Thoracic aorta (tissue), 2 donors: ENCODE measurements around the gene NYAP2. TPM values are rescaled to one million over a fixed set of nuclear protein-coding genes. Genes with fewer than 3 reads are reported as not detected.
A peak's percentile ranks its signal among the peaks of the same experiment; 100 is the strongest.

Experiments used
- ATAC-seq: fragments of 150-250 bp; one replicate; pipeline ENCODE4 v1.8.0; 2017; ENCODE audit warnings: low read depth; ENCODE audit not compliant: insufficient number of reproducible peaks, low FRiP score
- DNase-seq: peaks from one replicate; pipeline ENCODE4 v3.0.0-alpha.2; 2020; ENCODE audit warnings: low spot score
- H3K27ac ChIP-seq, 2 donors: fragments of 200-600 bp; sonication (generic); 1 replicate in 1 of 2; 2 replicates in 1 of 2; pipeline ENCODE4 v1.5.1; 2016; ENCODE audit warnings: mild to moderate bottlenecking in 2 of 2, moderate library complexity in 2 of 2
- H3K27me3 ChIP-seq: fragments of 200-600 bp; sonication (generic); replicated peaks from 2 replicates; pipeline ENCODE4 v1.6.0; 2016; ENCODE audit warnings: mild to moderate bottlenecking; ENCODE audit not compliant: insufficient read depth
- H3K36me3 ChIP-seq: fragments of 200-600 bp; sonication (generic); one replicate; pipeline ENCODE4 v1.5.1; 2016
- H3K4me1 ChIP-seq, 2 donors: fragments of 200-600 bp; sonication (generic); 1 replicate in 1 of 2; 2 replicates in 1 of 2; pipeline versions ENCODE4 v1.5.1 to v1.6.0; 2016; ENCODE audit warnings: low read depth in 2 of 2, mild to moderate bottlenecking in 1 of 2; ENCODE audit not compliant: control insufficient read depth in 1 of 2
- H3K4me3 ChIP-seq: fragments of 200-600 bp; sonication (generic); 2 replicates; pipeline ENCODE4 v1.5.1; 2016; ENCODE audit warnings: mild to moderate bottlenecking
- H3K9me3 ChIP-seq: fragments of 200-600 bp; sonication (generic); 2 replicates; pipeline ENCODE4 v1.5.1; 2016
- total RNA-seq, 2 donors: library from RNA; depleted of rRNA; stranded (reverse); fragments of >200 nt; gene quantifications; one replicate each; pipeline versions ENCODE4 v1.1.0 to v1.2.3, GENCODE V29; 2016
- TF ChIP-seq, protein P1 (sequence below): fragments of 200-600 bp; sonication (generic); IDR thresholded peaks from one replicate; pipeline ENCODE4 v1.5.1; 2019; ENCODE audit warnings: antibody characterized with exemption

The NYAP2 gene
- total RNA-seq, 2 donors from 2014 or later: 0.14 TPM; not detected in 1

DNA sequence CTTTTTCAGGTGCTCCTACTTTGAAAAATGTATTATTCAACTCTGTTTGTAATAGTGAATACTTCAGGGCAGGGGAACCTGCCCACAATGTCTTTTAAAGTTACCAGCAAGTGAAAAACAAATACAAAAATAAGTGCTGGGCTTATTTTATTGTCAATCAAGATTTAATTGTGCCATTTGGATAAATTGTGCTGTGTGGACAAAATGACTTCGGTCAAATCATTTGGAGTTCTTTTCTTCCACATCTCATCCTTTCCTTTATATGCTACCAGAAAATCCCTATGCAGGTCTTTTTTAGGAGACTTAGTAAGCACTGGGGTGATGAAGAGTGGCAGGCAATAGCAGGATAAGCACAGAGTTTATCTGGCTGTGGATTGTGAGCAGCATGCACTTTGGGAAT, 63.9 kb downstream of the NYAP2 start:
- no peak overlapping the region for H3K27ac ChIP-seq
- ATAC-seq (no peak), DNase-seq (no peak)
- no peak overlapping the region for H3K4me3 ChIP-seq
- no peaks in the 10 kb centered on the region for H3K4me1 ChIP-seq
- no peaks in the 10 kb centered on the region for H3K27me3 ChIP-seq
- TF ChIP-seq, protein P1, sequence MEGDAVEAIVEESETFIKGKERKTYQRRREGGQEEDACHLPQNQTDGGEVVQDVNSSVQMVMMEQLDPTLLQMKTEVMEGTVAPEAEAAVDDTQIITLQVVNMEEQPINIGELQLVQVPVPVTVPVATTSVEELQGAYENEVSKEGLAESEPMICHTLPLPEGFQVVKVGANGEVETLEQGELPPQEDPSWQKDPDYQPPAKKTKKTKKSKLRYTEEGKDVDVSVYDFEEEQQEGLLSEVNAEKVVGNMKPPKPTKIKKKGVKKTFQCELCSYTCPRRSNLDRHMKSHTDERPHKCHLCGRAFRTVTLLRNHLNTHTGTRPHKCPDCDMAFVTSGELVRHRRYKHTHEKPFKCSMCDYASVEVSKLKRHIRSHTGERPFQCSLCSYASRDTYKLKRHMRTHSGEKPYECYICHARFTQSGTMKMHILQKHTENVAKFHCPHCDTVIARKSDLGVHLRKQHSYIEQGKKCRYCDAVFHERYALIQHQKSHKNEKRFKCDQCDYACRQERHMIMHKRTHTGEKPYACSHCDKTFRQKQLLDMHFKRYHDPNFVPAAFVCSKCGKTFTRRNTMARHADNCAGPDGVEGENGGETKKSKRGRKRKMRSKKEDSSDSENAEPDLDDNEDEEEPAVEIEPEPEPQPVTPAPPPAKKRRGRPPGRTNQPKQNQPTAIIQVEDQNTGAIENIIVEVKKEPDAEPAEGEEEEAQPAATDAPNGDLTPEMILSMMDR: no peak
- H3K36me3 ChIP-seq: no peaks in the 10 kb centered on the region
- no peaks in the 10 kb centered on the region for H3K9me3 ChIP-seq

DNA sequence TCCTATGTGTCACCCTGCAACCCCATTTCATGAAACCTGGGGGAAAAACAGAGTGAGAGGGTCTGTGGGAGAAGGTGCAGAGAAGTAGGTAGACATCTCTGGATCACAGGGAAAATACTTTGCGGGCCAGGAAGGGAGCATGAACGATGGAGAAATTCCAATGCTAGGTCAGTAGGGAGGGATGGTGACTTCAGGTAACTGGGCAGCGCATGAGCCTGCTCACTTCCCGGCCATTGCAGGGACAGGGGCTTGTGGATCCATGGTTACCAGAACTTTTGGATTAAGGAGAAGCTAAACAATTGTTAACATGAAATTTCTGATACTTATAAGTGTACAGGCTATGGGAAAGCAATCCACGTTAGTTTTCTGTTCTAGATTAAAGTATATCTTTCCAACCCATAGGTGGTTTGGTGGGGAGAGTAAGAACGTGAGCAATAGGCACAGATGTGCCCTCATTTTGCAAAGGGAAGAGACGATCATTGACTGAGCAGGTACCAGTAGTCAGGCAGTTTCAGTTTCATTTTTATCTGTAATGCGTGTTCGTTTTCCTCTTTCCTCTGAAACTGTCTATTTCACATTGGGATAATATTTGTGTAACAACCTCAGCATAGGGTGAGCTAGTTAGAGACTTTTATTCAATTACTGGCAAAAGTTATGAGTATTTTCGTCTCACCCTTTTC, 65.0 kb downstream of the NYAP2 start:
- DNase-seq (no peak), ATAC-seq (no peak)
- Histone ChIP-seq H3K27ac (no peak overlapping the region), H3K9me3 (no peaks in the 10 kb centered on the region), H3K36me3 (no peaks in the 10 kb centered on the region), H3K4me3 (peak overlapping the region; percentile 2), H3K27me3 (no peaks in the 10 kb centered on the region), H3K4me1 (no peaks in the 10 kb centered on the region)
- TF ChIP-seq, protein P1: no peak

DNA sequence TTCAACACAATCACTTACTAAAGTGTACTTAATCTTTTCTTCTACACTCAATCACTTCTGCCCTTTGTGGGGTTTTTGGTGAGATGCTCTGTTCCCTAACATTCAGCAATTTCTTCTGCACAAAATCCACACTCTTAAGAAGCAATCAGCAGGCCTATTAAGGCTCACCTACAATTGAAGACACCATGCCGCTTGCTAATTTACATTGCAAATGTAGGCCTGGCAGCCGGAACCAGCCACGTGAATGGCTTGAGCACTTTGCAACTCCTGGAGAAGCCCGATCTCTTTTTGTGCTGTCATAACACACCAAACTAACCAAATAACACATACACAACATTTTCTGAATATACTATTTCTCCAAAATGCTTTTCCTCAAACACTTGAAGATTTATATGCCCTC, 66.3 kb downstream of the NYAP2 start:
- DNase-seq (no peak), ATAC-seq (no peak)
- H3K27ac ChIP-seq: no peak overlapping the region
- no peaks in the 10 kb centered on the region for H3K4me1 ChIP-seq
- H3K27me3 ChIP-seq: no peaks in the 10 kb centered on the region
- H3K4me3 ChIP-seq: no peak overlapping the region
- TF ChIP-seq, protein P1: no peak
- H3K36me3 ChIP-seq: no peaks in the 10 kb centered on the region
- no peaks in the 10 kb centered on the region for H3K9me3 ChIP-seq

DNA sequence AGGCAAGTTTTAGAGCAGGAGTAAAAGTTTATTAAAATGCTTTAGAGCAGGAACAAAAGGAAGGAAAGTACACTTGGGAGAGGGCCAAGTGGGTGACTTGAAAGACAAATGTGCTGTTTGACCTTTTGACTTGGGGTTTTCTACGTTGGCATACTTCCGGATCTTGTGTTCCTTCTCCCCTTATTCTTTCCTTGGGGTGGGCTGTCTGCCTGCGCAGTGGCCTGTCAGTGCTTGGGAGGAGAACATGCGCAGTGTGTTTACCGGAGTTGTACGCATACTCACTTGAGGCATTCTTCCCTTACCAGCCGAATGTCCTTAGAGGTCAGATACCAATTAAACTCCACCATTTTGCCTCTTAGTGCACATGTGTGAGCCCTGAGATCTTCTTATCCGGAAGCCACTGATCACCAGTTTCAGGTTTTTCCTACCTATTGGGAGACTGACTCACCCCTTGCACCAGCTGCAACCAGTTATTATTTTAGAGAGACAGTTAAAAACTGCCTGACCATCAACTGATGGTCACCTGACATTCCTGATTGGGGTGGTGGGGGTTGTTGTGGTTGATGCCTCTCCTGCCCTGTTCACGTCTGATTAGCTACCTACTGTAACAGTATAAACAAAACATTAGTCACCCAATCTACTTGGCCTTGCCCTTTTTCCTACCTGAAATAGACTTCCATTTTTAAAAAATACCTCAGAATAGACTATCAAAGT, 67.5 kb downstream of the NYAP2 start:
- H3K4me1 ChIP-seq: no peaks in the 10 kb centered on the region
- H3K4me3 ChIP-seq: no peak overlapping the region
- no peak for ATAC-seq
- H3K27me3 ChIP-seq: no peaks in the 10 kb centered on the region
- no peak overlapping the region for H3K27ac ChIP-seq
- H3K36me3 ChIP-seq: no peaks in the 10 kb centered on the region
- H3K9me3 ChIP-seq: no peaks in the 10 kb centered on the region
- DNase-seq: no peak
- TF ChIP-seq, protein P1: no peak

DNA sequence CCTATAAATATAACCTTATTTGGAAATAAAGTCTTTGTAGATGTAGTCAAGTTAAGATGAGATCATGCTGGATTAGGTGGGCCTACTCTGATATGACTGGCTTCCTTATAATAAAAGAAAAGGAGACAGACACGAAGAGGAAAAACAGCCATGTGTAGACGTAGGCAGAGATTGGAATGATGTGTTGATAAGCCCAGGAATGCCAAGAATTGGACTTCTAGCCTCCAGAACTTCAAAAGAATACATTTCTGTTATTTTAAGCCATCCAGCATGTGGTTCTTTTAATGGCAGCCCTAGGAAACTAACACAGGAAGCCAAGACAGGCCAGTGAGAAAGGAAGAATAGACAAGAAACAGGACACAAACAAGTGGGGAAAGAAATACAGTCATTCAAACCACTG, 68.6 kb downstream of the NYAP2 start:
- H3K9me3 ChIP-seq: no peaks in the 10 kb centered on the region
- no peaks in the 10 kb centered on the region for H3K27me3 ChIP-seq
- ATAC-seq (no peak), DNase-seq (no peak)
- H3K36me3 ChIP-seq: no peaks in the 10 kb centered on the region
- H3K4me1 ChIP-seq: no peaks in the 10 kb centered on the region
- H3K4me3 ChIP-seq: no peak overlapping the region
- no peak overlapping the region for H3K27ac ChIP-seq
- TF ChIP-seq, protein P1: no peak
